HuH-7 (cell line): ENCODE measurements around the gene STK33.

ENCODE experiments used
- DNase-seq: peaks from one replicate; pipeline ENCODE4 v3.0.0; 2011; ENCODE audit warnings: low spot score

The STK33 gene

DNA sequence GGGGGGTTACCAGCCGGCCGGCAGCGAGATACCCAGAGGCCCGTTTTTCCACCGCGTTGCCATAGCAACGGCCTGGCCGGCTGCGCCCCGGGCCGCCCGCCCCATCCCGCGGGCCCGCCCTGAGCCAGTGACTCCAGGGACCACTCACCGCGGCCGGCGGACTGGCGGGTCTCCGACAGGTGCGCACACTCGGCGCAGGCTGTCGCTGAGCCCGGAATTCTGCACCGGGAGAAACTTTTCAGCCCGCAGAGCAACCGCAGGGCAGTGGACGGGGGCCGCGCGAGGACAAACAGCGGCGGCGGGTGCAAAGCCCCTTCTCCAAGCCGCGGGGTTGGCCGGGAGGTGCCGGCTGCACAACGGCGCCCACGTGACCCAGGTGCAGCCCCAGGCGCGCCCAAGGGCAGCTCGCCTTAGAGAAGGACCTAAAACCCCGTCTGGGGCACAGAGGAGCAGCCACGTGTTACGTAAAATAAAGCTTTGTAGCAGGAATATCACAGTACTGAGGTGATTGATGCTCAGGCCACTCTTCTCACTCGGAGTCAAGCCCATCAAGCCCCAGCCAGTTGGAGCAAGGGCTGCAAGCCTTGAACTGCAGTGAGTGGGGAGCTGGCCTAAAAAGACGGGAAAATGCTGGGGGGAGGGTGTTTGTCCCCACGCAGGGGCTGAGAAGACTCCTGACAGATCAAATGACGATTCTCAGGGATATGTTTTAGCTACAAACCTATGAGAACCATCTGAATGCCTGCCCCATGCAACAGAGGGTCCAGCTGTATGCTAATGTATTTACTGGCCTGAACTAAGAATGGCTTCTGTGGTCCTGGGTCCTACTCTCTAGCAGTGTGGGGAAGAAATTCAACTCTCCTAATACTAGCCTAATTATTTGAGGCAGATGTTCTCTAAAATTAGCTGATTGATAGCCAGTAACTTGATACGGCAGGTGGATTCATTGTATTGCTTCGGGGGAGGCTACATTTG lies at the start of gene STK33:
TSS of gene STK33 (minus strand) at position 294 of the 975 bp plus-strand sequence. CDS start 119,323 bp downstream, outside the sequence.
- peak; percentile 34 for DNase-seq

DNA sequence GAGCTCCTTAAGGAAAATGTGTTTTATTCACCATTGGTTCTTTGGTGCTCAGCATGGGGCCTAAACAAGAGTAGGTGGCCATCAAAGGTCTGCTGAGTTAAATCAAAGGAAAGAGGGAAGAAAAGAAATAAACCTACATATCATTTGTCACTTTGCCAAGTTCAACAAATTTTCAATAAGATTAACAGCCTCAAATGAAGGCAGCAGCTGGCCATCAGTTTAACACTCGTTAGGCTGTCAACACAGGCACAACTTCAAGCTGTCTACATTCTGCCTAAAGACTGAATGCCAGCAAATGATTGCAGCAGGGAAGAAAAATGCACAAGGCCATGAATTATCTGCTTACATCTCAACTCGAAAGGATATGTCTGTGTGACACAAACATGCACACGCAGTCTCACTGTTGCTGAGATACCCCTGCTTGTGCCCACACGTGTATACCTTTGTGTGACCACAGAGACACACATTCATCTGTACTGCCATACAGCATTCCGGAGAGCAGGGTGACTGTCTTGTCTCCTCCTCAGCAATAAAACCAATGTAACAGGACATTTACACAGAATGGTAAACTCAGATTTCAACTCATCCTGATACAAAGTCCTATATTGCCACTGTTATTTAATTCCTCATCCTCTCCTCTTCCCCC lies 48.3 kb upstream of the STK33 start:
- no peak for DNase-seq

DNA sequence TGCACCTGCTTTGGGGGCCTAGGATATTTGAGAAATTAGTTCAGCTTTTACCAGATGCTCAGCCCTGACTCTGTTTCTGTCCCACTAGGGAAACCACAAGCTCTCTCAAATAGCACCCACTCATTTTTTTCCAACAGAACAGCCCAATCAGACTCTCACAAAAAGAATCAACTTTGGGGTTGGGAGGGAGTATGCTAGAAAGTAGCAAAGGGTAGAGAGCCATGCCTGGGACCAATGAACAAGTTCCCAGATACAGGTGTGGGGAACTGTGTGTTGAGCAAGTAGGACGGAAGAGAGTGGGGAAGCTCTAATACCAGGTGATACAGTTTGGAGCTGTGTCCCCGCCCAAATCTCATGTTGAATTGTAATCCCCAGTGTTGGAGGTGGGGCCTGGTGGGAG lies 47.3 kb upstream of the STK33 start:
- DNase-seq = no peak

DNA sequence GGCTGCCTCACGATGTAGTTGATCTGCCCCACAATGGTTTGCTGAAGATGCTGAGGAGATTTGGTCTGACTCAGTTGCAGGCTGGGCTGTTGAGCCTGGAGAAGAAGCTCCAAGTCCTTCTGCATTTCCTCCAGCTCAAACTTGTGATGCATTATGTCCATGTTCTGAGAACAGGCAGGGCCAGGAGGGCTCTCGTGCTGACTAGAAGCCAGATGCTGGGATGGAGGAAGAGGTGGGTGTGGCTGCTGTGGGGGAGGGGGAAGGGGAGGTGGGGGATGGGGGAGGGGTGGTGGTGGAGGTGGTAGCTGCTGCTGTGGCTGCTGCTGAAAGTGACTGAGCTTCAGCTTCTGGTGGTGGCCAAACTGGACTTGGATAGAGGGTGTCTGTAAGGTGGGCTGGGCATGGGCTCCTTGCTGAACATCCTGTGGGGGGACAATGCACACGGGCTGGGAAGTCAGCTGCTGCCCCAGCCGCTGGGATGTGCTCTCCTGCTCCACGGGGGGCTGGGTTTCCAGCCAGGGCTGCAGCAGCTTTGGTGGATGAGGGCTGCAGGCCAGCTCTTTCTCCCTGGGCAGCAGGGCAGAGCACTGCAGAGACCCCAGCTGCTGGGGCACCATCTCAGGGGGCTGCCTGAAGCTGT lies 46.4 kb upstream of the STK33 start:
- DNase-seq = no peak

DNA sequence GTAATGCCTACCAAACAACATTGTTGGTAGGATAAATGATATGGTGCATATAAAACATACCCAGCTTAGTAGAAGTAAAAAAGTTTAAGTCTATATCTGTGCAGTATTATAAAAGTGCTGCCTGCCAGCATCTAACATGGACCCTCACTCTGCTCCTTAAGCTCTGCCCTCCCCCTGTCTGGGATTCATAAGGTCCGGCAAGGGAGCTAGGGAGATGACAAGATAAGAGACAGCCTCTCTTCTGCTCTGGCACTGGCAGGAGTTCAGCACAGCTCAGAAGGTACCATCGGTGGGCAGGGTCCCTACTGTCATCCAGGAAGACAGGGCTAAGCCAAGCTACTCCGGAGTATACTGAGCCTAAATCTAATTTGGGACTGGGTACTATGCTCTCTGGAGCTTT lies 45.6 kb upstream of the STK33 start:
- no peak for DNase-seq

DNA sequence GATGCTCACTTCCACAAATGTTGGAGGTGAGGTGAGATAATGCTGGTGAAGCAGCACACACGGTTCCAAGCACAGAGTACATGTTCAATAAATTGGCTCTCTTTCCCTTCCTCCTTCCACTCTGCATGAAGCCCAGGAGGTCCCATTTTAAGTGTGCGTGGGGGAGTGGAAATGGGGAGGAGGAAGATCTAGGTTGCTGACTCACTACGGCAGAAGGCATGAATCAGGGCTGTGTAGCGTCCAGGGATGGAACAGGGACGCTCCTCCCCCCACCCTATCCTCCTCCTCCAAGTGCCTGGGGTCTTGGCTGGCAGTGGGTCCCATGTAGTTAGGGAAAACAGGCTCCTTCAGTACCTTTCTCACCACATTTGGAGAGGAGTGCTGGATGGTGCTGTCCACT lies 44.3 kb upstream of the STK33 start:
- DNase-seq = no peak

DNA sequence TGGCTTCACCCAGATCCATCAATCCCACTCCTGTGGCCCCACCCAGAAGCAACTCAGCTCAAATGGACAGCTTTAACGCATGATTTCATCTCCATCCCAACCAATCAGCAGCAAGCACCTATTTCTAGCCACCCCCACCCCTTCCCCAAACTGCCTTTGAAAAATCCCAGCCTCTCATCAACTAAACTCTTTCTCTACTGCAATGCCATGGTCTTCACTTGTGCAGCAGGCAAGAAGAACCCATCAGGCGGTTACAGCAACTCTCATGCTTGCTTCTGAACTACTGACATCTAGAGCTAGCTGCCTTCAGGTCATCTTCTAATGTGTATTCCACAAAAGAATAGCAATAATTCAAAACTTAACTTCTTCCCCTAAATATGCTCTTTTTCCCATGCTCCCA lies 42.1 kb upstream of the STK33 start:
- no peak for DNase-seq

DNA sequence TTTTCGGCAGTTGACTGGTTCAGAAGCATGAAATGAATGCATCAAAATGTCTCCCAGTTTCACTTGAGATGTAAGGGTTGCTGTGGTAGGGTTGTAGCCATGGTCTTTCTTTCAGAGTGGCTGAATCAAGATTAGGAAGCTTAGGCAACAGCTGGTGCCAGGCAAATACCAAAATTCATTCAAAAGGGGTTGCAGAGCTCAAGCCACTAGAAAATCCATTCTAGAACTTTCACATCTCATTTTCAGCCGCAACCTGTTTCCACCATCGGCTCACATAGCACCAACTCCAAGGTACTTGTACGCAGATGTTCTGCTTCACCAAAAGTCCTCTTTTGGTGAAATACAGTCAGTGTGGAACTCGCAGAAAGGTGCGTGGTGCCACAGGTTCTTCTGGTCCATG lies 40.5 kb upstream of the STK33 start:
- no peak for DNase-seq

DNA sequence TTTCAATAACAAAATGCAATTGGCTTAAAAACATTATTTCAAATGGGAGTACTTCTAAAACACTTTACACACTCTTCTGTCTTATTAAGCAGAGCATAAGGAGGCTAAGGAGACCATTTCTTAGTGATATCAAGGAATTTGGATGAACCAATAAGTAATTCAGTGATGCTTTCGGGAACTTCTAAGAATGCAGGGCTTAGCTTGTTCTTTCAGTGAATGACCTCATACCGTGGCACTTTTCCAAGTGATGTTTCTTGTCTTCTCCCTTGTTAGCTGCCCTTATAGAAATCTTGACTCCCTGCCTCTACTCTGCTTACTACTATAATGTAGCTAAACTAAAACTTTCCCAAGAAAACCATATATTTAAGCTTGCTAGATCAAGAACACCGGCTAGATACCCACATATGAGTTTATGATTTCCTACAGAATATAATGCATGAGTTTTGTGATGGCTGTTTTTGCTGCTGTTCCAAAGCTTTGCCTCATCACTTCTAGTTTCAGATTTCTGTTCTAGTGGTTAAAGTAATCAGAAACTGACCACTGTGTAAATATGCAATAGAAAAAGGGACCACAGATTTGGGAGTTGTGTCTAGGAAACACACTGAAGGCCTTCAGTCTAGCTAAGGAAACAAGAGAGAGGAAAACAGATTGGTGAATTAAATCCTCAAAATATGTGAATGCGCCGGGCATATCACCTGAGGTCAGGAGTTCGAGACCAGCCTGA lies 37.5 kb upstream of the STK33 start:
- no peak for DNase-seq

DNA sequence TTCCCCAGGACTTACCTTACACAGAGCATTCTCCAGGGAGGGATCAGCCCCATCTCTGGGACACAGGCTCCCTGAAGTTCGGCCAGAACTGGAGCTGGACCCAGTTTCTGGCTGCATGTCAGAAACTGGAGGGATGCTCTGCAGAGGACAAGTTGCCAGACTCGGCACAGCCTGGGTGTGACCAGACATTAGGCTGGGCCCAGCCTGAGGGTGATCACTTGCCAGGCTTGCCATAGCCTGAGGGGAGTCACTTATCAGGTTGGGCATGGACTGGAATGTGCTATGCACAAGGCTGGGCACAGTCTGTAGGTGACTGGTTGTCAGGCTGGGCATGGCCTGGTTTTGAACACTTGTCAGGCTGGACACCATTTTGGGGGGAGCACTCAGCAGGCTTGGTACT lies 30.7 kb upstream of the STK33 start:
- no peak for DNase-seq

DNA sequence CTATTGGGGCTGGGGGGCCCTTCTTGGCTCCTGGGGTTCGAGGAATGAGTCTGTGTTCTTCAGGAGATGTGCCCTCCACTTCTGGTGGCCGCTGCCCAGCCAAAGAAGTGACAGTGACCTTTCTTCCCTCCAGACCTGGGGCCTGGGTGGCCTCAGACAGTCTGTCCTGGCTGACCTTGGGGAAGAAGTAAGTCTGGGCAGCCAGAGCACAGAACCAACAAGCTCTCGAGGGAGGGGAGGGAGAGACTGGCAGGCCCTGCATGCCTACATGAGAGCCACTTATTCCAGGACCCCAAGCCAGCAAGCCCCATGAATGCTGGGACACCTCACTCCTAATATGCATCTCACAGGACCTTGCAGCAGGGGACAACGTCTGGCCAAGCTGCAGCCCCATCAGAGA lies 27.1 kb upstream of the STK33 start:
- DNase-seq = no peak

DNA sequence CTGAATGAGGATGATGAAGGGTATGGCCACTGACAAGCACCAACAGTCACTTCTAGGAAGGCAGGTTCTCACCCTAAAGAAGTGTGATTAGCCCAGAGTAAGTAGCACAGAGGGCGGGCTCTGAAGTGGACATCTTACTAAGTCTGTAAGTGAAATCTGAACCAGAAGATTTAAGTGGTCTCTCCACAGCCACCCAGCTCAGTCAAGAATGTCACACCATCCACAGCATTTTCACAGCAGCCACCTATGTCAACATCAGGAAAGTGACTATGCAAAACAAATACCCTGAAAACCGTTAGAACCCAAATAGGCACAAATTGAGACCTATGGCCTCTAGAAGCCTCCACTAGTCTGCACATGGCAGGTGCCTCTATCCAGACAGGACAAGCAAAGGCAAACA lies 23.0 kb upstream of the STK33 start:
- DNase-seq = no peak

DNA sequence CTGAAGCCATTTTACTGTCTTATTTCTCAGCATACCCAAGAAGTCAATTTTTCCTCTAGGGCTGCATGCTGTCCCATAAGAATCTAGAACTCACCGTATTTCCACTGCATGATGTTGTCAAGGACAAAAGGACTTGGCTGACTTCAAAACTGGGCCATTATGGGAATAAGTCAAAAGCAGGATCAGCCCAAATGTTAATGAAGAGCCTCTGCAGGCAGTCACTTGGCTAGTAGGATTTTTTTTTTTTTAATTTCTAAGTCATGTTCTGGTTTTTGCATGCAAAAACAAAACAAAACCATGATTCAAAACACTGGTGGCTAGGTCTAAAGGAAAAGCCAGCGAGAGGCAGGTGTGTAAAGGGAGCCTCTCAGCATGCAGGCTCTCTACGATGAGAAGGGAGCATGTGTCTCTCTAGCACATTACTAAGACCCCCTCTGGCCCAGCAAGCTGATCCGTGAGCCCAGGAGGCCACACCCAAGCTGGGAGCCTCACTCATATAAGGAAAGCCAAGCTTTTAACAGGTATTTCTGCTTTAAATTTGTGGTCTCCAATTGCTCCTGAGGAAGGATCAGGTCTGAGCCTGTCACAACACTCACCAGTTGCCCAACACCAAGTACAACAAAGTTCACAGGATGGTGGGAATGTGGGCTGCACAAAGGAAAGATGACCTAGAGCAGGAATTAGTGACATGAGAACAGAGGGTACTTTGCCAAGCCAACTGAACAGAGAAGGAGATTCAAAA lies 21.4 kb upstream of the STK33 start:
- DNase-seq = no peak

DNA sequence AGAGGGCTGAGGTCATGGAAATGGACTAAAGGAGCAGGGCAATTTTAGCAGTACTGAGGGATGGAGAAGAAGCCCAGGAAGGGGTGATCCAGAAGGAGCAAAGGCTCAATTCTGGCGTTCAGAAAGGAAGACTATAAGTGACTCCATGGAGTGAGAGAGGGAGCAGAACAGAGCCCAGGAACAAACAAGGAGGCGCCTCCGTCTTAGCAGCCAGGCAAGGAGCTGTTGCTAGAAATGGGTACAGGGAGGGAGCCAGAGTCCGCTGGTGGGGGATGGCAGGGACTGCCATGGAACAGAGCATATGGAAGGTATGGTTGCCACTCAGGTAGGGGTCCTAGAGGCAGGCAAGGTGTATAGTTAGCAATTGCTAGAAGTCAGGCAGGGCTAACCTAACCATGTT lies 20.5 kb upstream of the STK33 start:
- DNase-seq = no peak

DNA sequence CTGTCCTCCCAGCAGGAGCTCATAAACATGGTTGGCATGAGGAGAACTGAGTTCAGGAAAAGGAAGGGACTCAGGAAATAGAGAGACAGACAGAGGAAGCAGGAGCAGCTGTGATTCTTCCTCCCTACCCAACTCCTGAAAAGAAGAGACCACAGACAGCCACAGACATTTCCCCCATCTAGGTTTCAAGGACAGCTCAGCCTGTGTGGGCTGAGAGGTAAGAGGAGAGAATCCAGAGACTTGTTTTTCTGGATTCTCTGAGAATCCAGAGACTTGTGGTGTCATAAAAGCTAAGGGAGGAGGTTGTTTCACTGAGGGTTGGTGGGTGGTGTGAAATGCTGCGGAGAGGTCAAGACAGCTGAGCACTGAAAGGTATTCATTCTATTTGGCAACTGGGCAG lies 19.0 kb upstream of the STK33 start:
- DNase-seq = no peak

DNA sequence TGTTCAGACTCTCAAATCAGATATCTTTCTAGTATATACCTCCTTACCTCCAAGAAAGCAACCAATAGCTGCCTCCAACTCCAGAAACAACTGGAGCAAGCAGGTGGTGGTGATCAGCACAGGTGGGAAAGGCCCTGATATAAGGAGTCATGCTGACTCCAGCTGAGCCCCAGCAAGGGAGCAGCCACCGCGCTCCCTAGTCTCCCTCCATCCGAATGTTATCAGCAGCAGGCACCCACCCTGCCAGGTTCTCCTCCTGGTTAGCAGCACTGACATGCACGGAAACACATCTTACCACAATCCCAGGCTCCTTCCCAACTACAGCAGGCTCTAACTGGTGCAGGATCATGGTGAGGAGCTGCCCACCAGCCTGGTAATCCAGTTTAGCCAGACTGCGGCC lies 18.5 kb upstream of the STK33 start:
- no peak for DNase-seq

DNA sequence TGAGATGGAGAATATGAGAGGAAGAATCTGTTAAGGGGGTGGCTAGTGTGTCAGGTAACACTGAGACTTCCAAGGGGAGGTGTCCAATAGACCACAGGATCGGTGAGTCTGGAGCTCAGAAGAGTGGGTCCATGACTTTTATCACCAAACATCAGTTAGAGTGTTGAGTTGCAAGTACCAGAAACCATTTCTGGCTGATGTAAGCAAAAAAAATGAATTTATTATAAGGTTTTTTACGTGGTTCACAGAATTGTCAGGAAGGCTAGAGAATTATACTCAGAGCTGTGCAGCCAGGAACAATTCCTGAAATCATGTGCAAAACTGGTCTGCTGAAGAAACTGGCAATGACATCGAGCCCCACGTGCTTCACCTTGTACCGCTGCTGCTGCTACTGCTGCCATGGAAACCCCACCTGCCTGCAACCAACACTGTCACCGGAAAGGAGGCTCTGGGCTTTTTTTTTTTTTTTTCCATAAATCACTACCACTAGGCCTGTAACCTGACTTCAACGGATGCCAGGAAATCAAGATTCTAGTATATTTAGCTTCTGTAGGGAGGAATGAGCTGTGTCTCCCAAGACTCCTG lies 16.6 kb upstream of the STK33 start:
- DNase-seq = no peak

DNA sequence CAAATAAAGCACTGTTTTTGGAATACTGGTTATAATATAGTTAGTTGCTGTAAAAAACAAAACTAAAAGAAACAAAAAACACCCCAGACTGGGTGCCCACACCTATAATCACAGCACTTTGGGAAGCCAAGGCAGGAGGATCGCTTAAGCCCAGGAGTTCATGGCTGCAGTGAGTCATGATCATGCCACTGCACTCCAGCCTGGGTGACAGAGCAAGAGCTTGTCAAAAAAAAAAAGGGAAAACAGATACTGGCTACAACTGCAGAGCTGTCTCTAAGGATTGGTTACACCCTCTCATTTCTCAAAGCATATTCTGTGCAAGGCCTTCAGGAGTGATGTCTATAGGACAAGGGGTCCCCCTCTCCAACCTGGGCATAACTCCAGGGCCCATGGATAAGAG lies 14.6 kb upstream of the STK33 start:
- no peak for DNase-seq

DNA sequence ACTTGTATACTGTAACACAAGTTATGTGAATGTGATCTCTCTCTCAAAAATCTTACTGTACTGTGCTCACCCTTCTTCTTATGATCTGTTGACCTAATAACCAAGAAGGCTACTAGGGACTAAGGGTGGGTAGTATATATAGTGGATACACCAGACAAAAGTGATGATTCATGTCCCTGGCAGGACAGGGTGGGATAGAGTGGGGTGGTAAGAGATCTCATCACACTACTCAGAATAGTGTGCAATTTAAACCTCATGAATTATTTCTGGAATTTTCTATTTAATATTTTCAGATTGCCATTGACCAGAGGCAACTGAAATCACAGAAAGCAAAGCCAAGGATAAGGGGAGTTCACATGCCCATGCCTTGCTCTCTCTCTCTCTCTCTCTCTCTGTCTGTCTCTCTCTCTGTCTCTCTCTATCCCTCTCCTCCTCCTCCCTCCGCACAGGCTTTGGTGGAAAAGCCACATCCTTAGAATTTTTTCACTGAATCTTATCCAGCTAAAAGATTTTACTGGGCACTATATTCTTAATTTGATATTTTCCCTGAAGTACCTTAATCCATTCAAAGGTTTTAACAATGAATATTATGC lies 12.0 kb upstream of the STK33 start:
- no peak for DNase-seq

DNA sequence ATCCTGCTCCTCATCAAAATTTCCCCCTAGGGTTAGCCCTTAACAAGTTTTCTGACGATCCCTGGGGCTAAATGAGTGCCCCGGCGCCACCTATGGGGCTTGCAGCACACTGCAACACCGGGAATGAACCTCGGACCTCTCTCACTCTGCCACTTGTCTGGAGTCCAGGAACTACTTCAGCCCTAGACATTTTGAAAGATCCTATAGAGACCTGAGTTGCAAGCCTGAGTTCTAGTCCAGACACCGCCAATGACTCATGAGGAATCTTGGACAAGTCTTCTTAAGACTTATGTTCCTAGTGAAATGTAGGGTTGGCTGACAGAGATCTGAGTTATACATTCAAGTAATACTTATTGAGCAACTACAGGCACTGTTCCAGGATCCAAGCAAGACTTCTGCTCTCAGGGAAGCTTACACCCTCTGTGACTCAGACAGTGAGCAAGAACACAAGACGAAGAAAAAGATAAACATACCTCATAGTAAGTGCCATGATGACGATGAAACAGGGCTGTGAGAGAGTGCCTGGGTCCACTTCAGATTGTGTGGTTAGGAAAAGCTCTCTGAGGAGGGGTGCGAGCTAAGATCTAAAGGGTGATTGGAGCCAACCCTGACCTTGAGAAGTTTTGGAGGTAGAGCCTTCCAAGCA lies 10.2 kb upstream of the STK33 start:
- DNase-seq = peak; percentile 66
